Measurements from ENCODE around the gene OGFR. TPM values are rescaled to one million over a fixed set of nuclear protein-coding genes. Genes with fewer than 3 reads are reported as not detected.

Gene OGFR
- total RNA-seq, 2 donors from 2014 or later, result 60.2 to 76.9 TPM

GRCh38 chr20:62806383-62807050 lies 1.9 kb downstream of the OGFR start:
- 65% methylated on average over 11 of the region's 11 CpGs for WGBS
- DNase-seq (ENCODE audit: low spot score), result no peak

GRCh38 chr20:62807444-62808210 lies 3.0 kb downstream of the OGFR start:
- H3K4me3 ChIP-seq, result no peak overlapping the region
- TF ChIP-seq, protein P1, sequence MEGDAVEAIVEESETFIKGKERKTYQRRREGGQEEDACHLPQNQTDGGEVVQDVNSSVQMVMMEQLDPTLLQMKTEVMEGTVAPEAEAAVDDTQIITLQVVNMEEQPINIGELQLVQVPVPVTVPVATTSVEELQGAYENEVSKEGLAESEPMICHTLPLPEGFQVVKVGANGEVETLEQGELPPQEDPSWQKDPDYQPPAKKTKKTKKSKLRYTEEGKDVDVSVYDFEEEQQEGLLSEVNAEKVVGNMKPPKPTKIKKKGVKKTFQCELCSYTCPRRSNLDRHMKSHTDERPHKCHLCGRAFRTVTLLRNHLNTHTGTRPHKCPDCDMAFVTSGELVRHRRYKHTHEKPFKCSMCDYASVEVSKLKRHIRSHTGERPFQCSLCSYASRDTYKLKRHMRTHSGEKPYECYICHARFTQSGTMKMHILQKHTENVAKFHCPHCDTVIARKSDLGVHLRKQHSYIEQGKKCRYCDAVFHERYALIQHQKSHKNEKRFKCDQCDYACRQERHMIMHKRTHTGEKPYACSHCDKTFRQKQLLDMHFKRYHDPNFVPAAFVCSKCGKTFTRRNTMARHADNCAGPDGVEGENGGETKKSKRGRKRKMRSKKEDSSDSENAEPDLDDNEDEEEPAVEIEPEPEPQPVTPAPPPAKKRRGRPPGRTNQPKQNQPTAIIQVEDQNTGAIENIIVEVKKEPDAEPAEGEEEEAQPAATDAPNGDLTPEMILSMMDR (IDR thresholded peaks at IDR 0.05), result no peak
- TF ChIP-seq POLR2A (IDR thresholded peaks at IDR 0.05) (no peak), POLR2AphosphoS5 (IDR thresholded peaks at IDR 0.05) (no peak)
- DNase-seq (ENCODE audit: low spot score), result no peak
- WGBS, result 89% methylated on average over 23 of the region's 23 CpGs
- H3K36me3 ChIP-seq, result peaks cover 8 to 33% of the 10 kb centered on the region in 2 donors
- H3K9me3 ChIP-seq, result no peaks in the 10 kb centered on the region
- intact Hi-C loops (cut with DNase I), result loop anchor here (5.0 to 10.0 kb wide), 2 partner anchors 140 to 303 kb away; no protein-coding TSS in a partner anchor
- no peaks in the 10 kb centered on the region for H3K27me3 ChIP-seq (replicated peaks; ENCODE audit: insufficient read depth)
- no peak overlapping the region for H3K27ac ChIP-seq
- no peaks in the 10 kb centered on the region for H3K4me1 ChIP-seq (replicated peaks)

More at GRCh38 chr20:62806383-62807050, 1.9 kb downstream of the OGFR start:
- Histone ChIP-seq H3K27me3 (replicated peaks; ENCODE audit: insufficient read depth) (no peaks in the 10 kb centered on the region), H3K36me3 (peaks cover under 1 to 33% of the 10 kb centered on the region in 2 donors), H3K27ac (no peak overlapping the region), H3K9me3 (no peaks in the 10 kb centered on the region), H3K4me1 (replicated peaks) (no peaks in the 10 kb centered on the region), H3K4me3 (no peak overlapping the region)
- intact Hi-C loops (cut with DNase I), result loop anchor here (5.0 to 10.0 kb wide), 2 partner anchors 139 to 302 kb away; no protein-coding TSS in a partner anchor
- no peak for TF ChIP-seq POLR2A (IDR thresholded peaks at IDR 0.05)
- TF ChIP-seq, protein P1 (IDR thresholded peaks at IDR 0.05), result no peak
- TF ChIP-seq POLR2AphosphoS5 (IDR thresholded peaks at IDR 0.05), result no peak

- Histone ChIP-seq H3K4me3 (no peak overlapping the region), H3K27ac (no peak overlapping the region), H3K36me3 (peaks cover 8 to 33% of the 10 kb centered on the region in 2 donors), H3K27me3 (replicated peaks; ENCODE audit: insufficient read depth) (no peaks in the 10 kb centered on the region), H3K9me3 (no peaks in the 10 kb centered on the region), H3K4me1 (replicated peaks) (no peaks in the 10 kb centered on the region)
- TF ChIP-seq, protein P1 (IDR thresholded peaks at IDR 0.05), result peak; percentile 67 to 81 (median 78)
- TF ChIP-seq POLR2A (IDR thresholded peaks at IDR 0.05), result no peak
- 37% methylated on average over 21 of the region's 21 CpGs for WGBS
- no peak for DNase-seq (ENCODE audit: low spot score)
- intact Hi-C loops (cut with DNase I), result loop anchor here (5.0 to 10.0 kb wide), 2 partner anchors 141 to 304 kb away; no protein-coding TSS in a partner anchor
Measured at GRCh38 chr20:62808211-62808865, 3.7 kb downstream of the OGFR start.

DNA sequence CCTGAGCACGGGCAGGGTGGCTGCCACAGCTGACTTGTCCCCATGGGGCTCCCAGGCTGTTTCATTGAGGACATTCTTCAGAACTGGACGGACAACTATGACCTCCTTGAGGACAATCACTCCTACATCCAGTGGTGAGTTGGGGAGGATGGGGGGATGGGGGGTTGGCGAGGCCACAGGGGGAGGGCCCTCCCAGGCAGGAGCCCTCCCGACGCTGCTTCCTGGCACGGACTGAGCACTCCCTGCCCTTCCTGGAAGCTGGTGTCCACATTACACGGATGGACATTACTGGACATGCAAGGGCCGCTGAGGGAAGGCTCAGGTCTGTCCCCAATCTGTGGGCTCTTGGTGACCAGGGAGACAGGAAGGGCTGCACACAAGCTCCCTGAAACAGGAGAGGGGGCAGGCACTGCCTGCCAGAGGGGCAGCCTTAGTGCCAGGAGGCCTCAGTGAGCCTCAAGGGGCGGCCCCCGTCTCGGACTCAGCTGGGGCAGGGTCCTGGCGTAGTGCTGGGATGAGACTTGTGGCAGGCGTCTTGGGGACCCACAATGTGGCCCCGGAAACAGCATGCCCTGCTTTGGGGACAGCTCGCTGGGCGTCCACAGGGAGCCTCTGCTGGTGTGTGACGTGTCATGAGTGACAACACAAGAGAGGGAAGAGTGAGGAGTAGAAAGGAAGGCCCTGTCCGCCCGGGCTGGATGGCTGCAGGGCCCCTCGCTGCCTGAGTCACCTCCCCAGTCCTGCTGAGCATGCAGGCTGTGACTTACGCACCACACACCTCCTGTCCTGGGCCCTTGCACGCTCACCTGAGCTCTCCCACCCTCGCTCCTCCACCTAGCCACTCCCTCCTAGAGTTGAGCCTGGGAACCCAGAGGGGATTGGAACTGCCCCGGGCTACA lies 5.1 kb downstream of the OGFR start:
- H3K27me3 ChIP-seq (replicated peaks; ENCODE audit: insufficient read depth), result no peaks in the 10 kb centered on the region
- no peaks in the 10 kb centered on the region for H3K4me1 ChIP-seq (replicated peaks)
- no peak for DNase-seq (ENCODE audit: low spot score)
- no peaks in the 10 kb centered on the region for H3K9me3 ChIP-seq
- H3K36me3 ChIP-seq, result peaks cover 8 to 33% of the 10 kb centered on the region in 2 donors
- TF ChIP-seq, protein P1 (IDR thresholded peaks at IDR 0.05), result no peak
- no peak for TF ChIP-seq POLR2AphosphoS5 (IDR thresholded peaks at IDR 0.05)
- no peak for TF ChIP-seq POLR2A (IDR thresholded peaks at IDR 0.05)
- WGBS, result 91% methylated on average over 24 of the region's 24 CpGs
- no peak overlapping the region for H3K4me3 ChIP-seq
- intact Hi-C loops (cut with DNase I), result loop anchor here (5.0 to 10.0 kb wide), 2 partner anchors 142 to 305 kb away; no protein-coding TSS in a partner anchor
- H3K27ac ChIP-seq, result no peak overlapping the region

Data from prostate gland (tissue), 2 donors.